CD4-positive, alpha-beta T cell (primary cell): Measurements from ENCODE around the gene DNM1. TPM values are rescaled to one million over a fixed set of nuclear protein-coding genes. Genes with fewer than 3 reads are reported as not detected.

Experiments
- ATAC-seq: fragments of 200-7000 bp; cut with Tn5 transposase; one replicate; pipeline ENCODE4 v1.10.0; 2022; ENCODE audit warnings: mild to moderate bottlenecking; ENCODE audit not compliant: poor library complexity
- CTCF ChIA-PET: fragments of 350-600 bp; sonication (Branson Sonifier 250); formaldehyde crosslinking; loops from one replicate; lab custom pipeline; 2021; ENCODE audit warnings: antibody characterized with exemption, inconsistent platforms; lab: Charles Lee
- POLR2A ChIA-PET: fragments of 350-600 bp; sonication (Branson Sonifier 250); formaldehyde crosslinking; loops from one replicate; lab custom pipeline; 2021; ENCODE audit warnings: antibody characterized with exemption, inconsistent platforms; lab: Charles Lee
- DNase-seq, 14 experiments: peaks; one replicate each; pipeline ENCODE4 v3.0.0-alpha.2; 2013 to 2020; ENCODE audit warnings: mixed read lengths in 2 of 14
- H3K27ac ChIP-seq, 2 donors: one replicate each; pipeline versions ENCODE4 v1.5.1 to v1.7.0; 2013; ENCODE audit warnings: low read length in 2 of 2, low read depth in 1 of 2, mild to moderate bottlenecking in 1 of 2
- H3K27me3 ChIP-seq, 2 experiments: 1 replicate in 1 of 2; 2 replicates in 1 of 2; pipeline versions ENCODE4 v1.6.1 to v1.7.0; 2013; ENCODE audit warnings: low read length in 2 of 2, control low read depth in 1 of 2, mild to moderate bottlenecking in 1 of 2, moderate library complexity in 1 of 2; ENCODE audit not compliant: insufficient read depth in 2 of 2, control insufficient read depth in 1 of 2
- H3K36me3 ChIP-seq: one replicate; pipeline ENCODE4 v1.6.1; 2013; ENCODE audit warnings: low read length, control low read depth; ENCODE audit not compliant: insufficient read depth
- H3K4me1 ChIP-seq: one replicate; pipeline ENCODE4 v1.6.1; 2013; ENCODE audit warnings: low read length, control low read depth; ENCODE audit not compliant: insufficient read depth
- H3K4me3 ChIP-seq: one replicate; pipeline ENCODE4 v1.5.1; 2013; ENCODE audit warnings: mild to moderate bottlenecking, low read length, moderate library complexity
- H3K9me3 ChIP-seq, 2 experiments: 1 replicate in 1 of 2; 2 replicates in 1 of 2; pipeline versions ENCODE4 v1.6.1 to v1.7.0; 2013; ENCODE audit warnings: low read length in 2 of 2, mild to moderate bottlenecking in 2 of 2, control low read depth in 1 of 2, moderate library complexity in 1 of 2; ENCODE audit not compliant: control insufficient read depth in 1 of 2, insufficient read depth in 1 of 2
- H3K27ac Mint-ChIP-seq: one replicate; pipeline ENCODE4 v1.8.0; 2020; ENCODE audit warnings: mixed read lengths
- H3K27me3 Mint-ChIP-seq: one replicate; pipeline ENCODE4 v1.8.0; 2021; ENCODE audit warnings: mixed read lengths
- H3K36me3 Mint-ChIP-seq: one replicate; pipeline ENCODE4 v1.8.0; 2021; ENCODE audit warnings: low read depth, mixed read lengths
- H3K4me1 Mint-ChIP-seq: one replicate; pipeline ENCODE4 v1.8.0; 2021; ENCODE audit warnings: low read depth, mixed read lengths
- H3K4me3 Mint-ChIP-seq: one replicate; pipeline ENCODE4 v1.8.0; 2020; ENCODE audit warnings: mild to moderate bottlenecking, mixed read lengths
- H3K9me3 Mint-ChIP-seq: one replicate; pipeline ENCODE4 v1.8.0; 2020; ENCODE audit warnings: mixed read lengths
- intact Hi-C, 2 experiments: fragments of 100-400 bp; cut with DNase I in 1 of 2; cut with micrococcal nuclease in 1 of 2; formaldehyde crosslinking; loops; one replicate each; pipeline versions ENCODE4 v1.15.1 to v1.9.0; 2023 to 2025; cut with DNase I, micrococcal nuclease
- total RNA-seq, 174 experiments: library from RNA in 2 of 174; stranded (reverse) in 2 of 174; gene quantifications; one replicate each; pipeline ENCODE4 v1.2.3 and lab custom pipeline; 2021 to 2026
- TF ChIP-seq, protein P1 (sequence below): fragments of 200-600 bp; IDR thresholded peaks from one replicate; pipeline ENCODE4 v1.8.0; 2022; ENCODE audit warnings: antibody characterized with exemption, mild to moderate bottlenecking

DNM1 gene
- total RNA-seq, 2 experiments from 2014 or later: 1.8 to 2.5 TPM

DNA sequence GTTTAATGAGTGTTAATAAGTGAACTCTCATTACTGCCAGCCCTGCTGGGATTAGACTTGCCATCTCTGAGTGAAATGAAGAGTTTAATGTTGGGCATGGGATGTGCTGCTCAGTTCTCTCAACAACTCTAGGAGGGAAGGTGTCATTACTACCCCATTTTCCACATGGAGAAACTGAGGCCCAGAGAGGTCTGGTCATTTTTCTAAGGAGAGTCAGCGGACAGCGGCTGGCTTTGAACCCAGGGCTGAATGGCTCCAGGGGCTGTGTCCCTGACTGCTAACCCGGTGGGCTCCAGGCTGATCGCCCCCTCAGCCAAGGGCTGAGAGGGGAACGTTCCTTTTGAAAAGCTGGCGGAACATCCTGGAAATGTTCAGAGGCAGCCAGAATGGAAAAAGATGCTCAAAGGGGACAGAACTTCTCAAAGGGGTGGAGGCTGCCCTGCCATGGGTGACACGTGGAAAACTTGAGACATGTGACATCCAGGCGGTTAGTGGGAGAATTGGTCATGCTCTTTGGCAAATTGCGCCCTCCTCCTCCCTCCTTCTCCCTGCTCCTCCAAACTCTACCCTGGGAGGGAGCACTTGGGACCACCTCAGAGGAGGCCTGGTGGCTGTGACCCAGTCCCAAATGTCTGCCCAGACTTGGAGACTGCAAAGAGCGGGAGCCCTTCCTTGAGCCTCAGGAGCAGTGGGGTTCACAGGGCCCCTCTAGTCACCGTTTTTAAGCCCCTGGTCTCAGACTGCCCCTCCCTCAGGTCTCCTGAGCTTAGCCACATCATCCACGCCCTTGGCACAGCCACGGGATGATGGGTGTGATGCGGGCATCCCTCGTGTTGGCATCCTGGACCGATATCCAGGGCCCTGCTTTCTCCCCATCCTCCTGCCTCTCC is 28.7 kb downstream of the DNM1 start:
- CTCF ChIA-PET: no interaction called here

DNA sequence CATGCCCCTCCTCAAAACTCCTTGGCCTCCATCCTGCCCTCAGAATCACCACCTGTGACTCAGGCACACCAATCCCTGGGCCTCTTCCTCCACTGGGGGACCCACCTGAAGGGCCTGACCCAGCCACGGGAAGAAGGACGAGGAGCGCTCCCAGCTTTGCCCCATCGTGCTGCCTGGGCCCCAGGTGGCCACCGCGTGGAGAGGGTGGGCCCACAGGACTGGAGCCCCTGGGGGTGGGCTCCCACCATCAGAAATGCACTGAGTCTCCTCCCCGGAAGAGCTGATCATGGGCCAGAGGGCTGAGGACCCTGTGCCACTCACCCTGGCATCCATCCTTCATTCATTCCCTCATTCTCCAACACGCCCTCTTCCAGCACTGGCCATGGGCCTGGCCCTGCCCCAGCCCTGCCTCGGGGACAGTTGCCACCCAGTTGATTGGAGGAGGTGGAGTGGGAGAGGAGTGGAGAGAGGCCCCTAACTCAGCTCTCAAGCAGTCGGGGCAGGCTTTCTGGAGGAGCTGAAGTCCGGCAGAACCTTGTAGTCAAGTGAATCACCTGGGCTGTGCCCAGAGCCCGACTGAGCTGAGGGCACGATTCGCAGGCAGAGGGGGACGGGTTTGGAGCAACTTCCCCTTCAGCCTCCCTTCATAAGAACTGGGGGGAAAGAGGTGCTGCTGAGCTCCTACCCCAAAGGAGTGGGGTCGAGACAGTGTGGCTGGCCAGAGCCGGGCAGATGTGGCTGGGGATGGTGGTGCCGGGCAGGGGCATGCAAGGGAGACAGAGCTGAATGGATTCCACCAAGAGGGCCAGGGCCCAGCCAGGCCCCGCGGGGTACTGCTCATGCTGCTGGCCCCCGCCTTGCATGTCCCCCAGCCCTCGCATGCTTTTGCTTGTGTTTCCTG is 29.6 kb downstream of the DNM1 start:
- Mint-ChIP-seq H3K27me3 (no peaks in the 10 kb centered on the region), H3K4me3 (no peak overlapping the region), H3K27ac (no peak overlapping the region), H3K36me3 (no peaks in the 10 kb centered on the region), H3K9me3 (no peaks in the 10 kb centered on the region), H3K4me1 (no peaks in the 10 kb centered on the region)
- no peaks in the 10 kb centered on the region for H3K27me3 ChIP-seq
- no peaks in the 10 kb centered on the region for H3K9me3 ChIP-seq
- no peak overlapping the region for H3K27ac ChIP-seq
- ATAC-seq: no peak
- POLR2A ChIA-PET: no interaction called here
- intact Hi-C loops: no loop called here
- H3K36me3 ChIP-seq: no peaks in the 10 kb centered on the region
- H3K4me1 ChIP-seq: no peaks in the 10 kb centered on the region
- no peak overlapping the region for H3K4me3 ChIP-seq
- CTCF ChIA-PET: no interaction called here
- DNase-seq: no peak
- TF ChIP-seq, protein P1, sequence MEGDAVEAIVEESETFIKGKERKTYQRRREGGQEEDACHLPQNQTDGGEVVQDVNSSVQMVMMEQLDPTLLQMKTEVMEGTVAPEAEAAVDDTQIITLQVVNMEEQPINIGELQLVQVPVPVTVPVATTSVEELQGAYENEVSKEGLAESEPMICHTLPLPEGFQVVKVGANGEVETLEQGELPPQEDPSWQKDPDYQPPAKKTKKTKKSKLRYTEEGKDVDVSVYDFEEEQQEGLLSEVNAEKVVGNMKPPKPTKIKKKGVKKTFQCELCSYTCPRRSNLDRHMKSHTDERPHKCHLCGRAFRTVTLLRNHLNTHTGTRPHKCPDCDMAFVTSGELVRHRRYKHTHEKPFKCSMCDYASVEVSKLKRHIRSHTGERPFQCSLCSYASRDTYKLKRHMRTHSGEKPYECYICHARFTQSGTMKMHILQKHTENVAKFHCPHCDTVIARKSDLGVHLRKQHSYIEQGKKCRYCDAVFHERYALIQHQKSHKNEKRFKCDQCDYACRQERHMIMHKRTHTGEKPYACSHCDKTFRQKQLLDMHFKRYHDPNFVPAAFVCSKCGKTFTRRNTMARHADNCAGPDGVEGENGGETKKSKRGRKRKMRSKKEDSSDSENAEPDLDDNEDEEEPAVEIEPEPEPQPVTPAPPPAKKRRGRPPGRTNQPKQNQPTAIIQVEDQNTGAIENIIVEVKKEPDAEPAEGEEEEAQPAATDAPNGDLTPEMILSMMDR: no peak

More for the DNA sequence above, 28.7 kb downstream of the DNM1 start:
- no peak for DNase-seq
- Histone ChIP-seq H3K4me1 (no peaks in the 10 kb centered on the region), H3K36me3 (no peaks in the 10 kb centered on the region), H3K27me3 (no peaks in the 10 kb centered on the region), H3K27ac (no peak overlapping the region), H3K9me3 (no peaks in the 10 kb centered on the region), H3K4me3 (no peak overlapping the region)
- Mint-ChIP-seq H3K27ac (no peak overlapping the region), H3K36me3 (no peaks in the 10 kb centered on the region), H3K9me3 (no peaks in the 10 kb centered on the region), H3K27me3 (no peaks in the 10 kb centered on the region), H3K4me1 (no peaks in the 10 kb centered on the region), H3K4me3 (no peak overlapping the region)
- intact Hi-C loops: no loop called here
- no peak for ATAC-seq
- TF ChIP-seq, protein P1: no peak
- POLR2A ChIA-PET: no interaction called here

DNA sequence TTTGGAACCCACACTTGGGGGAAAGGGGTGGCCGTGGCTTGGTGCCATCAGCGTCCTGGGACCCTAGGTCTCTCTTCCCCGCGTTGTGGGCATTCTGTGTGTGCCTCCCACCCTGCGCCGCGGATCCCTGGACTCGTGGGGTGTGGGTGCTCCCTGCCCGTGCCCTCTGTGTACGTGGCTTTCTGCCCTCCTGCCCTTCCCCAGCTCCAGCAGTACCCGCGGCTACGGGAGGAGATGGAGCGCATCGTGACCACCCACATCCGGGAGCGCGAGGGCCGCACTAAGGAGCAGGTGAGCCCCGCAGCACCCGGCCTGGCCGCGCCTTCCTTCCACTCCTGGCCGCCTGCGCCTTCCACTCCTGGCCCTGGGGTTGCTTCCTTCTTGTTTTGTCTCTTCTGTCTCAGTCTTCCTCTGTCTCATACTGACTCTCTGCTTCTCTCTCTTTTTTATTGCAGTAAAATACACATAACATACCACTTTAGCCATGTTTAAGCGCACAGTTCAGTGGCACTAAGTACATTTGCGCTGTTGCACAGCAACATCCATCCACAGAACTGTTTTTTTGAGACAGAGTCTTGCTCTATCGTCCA is 30.7 kb downstream of the DNM1 start:
- H3K4me1 Mint-ChIP-seq: no peaks in the 10 kb centered on the region
- no peak overlapping the region for H3K27ac Mint-ChIP-seq
- Histone ChIP-seq H3K36me3 (no peaks in the 10 kb centered on the region), H3K27me3 (no peaks in the 10 kb centered on the region), H3K4me3 (no peak overlapping the region), H3K9me3 (no peaks in the 10 kb centered on the region), H3K4me1 (no peaks in the 10 kb centered on the region), H3K27ac (no peak overlapping the region)
- ATAC-seq: no peak
- H3K4me3 Mint-ChIP-seq: no peak overlapping the region
- no peaks in the 10 kb centered on the region for H3K9me3 Mint-ChIP-seq
- ChIA-PET POLR2A (no interaction called here), CTCF (no interaction called here)
- DNase-seq: no peak
- intact Hi-C loops: no loop called here
- TF ChIP-seq, protein P1: no peak
- H3K27me3 Mint-ChIP-seq: no peaks in the 10 kb centered on the region
- no peaks in the 10 kb centered on the region for H3K36me3 Mint-ChIP-seq
